SKM-1 (cell line): ENCODE results near the gene COG3.
A peak's percentile ranks its signal among the peaks of the same experiment; 100 is the strongest.

Source experiments
- DNase-seq: peaks from one replicate; lab custom pipeline; 2025; ENCODE audit not compliant: unreplicated experiment; lab: John Stamatoyannopoulos, UW

The COG3 gene

GRCh38 chr13:45503658-45504057, 38.9 kb downstream of the COG3 start:
- no peak for DNase-seq

GRCh38 chr13:45506811-45507210, 42.1 kb downstream of the COG3 start:
- DNase-seq, result no peak

- DNase-seq, result no peak
Measured at GRCh38 chr13:45508776-45509175, 44.0 kb downstream of the COG3 start.

DNA sequence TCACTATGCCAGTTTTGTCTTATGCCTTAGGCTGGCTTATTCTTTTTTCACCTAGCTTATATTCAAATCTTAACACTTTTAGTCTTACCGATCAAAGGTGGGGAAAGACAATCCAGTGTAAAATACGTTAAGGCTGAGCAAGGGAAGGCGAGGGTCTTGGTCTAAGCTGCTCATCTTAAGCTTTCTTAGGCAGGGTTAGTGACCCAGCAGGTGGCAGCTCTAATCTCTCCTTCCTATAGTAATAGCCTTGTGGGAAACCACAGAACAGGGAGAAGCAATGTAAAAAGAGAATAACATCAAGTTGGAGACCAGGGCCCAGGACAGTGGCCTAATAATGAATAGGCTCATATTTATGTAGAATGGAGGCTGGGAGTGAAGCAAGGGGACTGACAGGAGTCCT, 45.9 kb downstream of the COG3 start:
- no peak for DNase-seq

DNA sequence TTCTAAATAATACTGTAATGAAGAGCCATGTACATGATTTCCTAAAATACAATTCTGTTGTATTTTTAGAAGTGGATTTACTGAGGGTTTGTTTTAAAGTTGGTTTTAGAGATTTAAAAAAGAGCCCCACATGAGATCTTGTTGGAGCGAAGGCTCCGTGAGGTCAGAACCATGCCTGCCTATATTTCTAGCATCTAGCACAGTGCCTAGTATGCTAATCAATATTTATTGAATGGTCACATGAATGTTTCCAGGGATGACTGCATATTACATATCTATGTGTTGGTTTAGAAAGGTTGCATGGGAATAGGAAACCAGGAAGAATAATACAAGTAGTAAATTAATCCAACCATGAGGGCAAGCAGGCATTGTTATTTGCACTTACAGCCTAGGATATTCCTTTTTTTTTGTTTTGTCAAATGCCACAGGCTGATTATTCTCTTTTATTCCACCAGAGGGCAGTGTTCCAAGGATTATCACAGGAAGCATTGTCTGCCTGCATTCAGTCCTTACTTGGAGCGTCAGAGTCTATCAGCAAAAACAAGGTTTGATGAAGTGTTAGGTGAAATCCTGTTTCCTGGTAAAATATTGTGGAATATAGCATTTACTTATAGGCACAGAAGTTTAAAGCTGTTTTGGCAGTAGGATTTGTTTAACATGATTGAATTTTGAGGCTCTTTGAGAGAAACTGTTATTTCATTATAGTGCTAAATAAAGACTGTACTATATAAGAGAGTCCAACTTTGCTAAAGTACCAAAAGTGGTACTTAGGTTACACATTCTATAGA, 46.8 kb downstream of the COG3 start:
- peak; percentile 43 for DNase-seq

- DNase-seq, result no peak
Measured at GRCh38 chr13:45512098-45512496, 47.4 kb downstream of the COG3 start.

DNA sequence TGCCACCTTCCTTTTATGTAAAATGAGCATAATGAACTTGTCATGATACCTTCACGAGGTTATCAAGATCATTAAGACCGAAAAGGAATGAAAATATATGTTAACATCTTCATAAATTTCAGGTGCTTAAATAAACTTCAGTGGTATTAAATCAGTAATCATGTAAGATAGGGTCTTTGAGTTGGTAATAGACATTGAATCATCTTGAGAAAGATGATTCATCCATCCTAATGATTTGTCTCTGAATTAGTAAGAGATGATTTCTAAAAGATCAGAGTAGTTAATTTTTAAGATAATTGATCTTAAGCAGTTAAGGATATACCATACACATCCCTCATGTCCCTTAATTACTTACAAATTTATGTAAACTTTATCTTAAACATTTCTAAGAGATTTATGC, 52.0 kb downstream of the COG3 start:
- DNase-seq, result no peak

DNA sequence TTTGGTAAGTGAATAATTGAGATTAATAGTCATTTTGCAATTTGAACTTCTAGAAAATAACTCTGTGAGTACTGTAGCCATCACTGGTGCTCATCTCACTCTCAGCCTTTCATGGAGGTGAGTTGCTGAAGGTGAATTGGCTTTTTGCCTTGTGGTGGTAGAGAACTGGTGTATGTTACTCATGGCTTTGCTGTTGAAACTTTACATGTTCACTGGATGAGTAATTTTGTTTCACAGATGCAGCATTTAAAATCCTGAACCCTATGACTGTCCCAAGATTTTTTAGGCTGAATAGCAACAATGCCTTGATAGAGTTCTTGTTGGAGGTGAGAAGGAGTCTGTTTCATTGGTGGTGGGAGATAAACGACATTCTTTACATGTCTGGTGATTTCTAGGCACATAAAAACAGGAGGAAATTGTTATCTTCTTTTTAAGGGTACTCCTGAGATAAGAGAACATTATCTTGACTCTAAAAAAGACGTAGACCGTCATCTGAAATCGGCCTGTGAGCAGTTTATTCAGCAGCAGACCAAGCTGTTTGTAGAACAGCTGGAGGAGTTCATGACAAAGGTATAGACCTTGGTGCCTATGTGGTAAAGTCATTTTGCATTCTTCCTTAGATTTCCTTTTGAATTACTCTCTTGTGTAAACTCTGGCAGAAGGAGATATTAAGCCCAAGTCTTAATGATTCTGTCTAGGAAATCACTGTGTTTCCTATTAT, 53.9 kb downstream of the COG3 start:
- DNase-seq, result no peak

- DNase-seq, result no peak
Measured at GRCh38 chr13:45519493-45519892, 54.8 kb downstream of the COG3 start.

DNA sequence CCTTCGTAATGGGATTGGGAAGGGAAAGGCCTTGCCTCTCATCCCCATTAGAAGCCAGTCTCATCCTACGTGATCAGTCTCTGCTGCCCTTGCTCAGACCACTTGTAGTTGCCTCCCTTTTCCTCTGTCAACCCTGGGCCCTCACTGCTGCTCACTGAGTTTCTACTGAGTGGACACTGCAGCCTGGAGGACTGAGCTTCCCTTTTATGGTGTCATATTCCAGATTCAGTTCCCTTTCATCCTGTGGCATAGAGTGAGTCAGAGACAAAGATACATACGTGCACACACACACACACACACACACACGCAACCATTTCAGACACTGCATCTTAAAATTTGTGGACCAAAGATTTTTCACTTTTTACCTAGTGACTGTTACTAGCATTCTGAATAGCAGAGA, 56.6 kb downstream of the COG3 start:
- no peak for DNase-seq

DNA sequence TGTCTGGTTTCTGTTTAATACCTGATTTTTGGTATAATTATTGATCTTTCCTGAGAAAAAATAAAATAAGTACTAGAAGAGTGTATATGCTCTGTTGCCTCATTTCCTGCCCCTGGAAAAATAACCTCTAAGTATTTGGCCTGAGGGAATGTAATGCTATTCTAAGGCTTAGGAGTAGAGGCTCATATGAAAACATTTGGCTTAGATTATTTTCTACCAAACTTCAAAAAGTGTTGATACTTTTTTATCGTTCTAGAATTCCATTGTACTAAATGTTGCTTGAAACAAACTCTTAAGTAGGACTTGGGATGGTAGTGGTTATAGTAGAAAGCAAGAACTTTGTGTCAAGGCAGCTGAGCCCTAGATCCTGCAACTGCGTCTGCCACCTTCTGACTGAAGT, 57.8 kb downstream of the COG3 start:
- DNase-seq, result no peak

- DNase-seq, result no peak
Measured at GRCh38 chr13:45527699-45528462, 63.1 kb downstream of the COG3 start.

GRCh38 chr13:45529758-45530157, 65.0 kb downstream of the COG3 start:
- no peak for DNase-seq

GRCh38 chr13:45534604-45535003, 69.9 kb downstream of the COG3 start:
- DNase-seq, result no peak

DNA sequence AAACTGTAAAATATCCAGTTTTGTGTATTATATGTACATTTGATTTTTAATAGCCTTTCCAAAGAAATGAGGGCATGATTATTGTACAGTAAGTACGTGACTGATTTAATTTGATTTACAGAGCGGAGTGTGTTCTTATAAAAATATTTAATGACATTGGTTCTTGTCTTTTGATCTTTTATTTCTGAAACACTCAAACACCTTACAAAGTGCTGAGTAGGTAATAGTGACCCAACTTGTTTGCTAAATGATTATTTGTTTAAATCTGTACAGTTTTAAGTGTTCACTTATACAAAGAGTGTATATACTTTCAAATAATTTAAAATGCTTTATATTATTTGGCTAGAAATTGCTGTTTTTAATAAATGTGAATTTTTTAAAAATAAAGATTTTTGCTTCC, 71.5 kb downstream of the COG3 start:
- DNase-seq, result no peak

- no peak for DNase-seq
Measured at GRCh38 chr13:45537516-45537915, 72.8 kb downstream of the COG3 start.

DNA sequence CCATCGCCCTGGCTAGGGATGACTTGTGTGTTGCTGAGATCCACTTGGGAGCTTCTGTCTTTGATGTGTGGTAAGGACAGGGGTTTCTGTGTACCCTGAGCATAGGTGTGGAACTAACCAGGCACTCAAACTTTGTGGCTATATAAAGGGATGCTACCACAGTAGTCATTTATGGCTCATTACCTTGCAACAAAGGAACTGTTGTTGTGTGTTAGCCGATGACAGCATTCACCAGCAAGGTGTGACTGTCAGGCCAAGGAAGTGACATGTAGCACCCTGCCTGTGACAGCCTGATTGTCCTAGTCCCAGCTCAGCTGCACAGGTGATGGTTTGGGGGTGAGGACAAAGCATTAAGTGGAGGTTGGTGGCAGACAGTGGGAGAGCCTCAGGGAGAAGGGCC, 73.6 kb downstream of the COG3 start:
- DNase-seq, result no peak

DNA sequence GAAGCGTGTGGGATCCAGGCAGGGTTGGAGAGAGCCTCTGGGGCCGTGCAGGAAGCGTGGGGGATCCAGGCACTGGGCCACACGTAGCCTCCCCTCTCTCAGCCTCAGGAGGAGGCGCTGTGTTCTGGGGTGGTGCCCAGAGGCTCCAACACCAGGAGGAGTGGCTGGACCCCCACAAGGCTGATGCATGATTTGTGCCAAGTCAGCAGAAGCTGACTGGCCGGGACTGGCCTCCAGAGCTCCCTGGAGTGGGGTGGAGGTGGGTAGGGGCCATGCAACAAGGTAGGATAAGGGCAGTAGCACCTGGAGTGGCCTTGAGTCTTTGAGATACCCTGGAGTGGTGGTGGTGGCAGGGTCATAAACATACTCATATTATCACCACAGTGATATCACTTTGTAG, 75.5 kb downstream of the COG3 start:
- DNase-seq, result no peak

- DNase-seq, result no peak
Measured at GRCh38 chr13:45540864-45541263, 76.1 kb downstream of the COG3 start.

- no peak for DNase-seq
Measured at GRCh38 chr13:45541806-45542205, 77.1 kb downstream of the COG3 start.

DNA sequence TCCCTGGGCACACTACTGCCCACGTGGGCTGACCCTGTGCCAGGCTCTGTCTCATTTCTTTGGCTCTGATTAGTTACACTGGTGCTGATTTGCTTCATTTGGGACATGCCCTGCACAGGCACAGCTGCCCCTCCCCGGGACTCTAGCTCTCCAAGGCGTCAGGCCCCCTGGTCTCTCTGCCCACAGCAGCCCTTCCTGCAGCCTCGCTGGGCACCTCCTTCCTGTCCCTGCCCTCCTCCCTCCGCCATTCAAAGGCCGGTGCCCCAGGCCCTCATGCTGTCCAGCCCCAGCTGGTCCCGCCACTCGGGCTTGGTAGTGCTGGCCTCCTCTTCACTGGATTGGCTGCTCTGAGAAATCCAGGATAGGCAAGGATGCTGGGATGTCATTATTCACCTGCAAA, 77.7 kb downstream of the COG3 start:
- no peak for DNase-seq

DNA sequence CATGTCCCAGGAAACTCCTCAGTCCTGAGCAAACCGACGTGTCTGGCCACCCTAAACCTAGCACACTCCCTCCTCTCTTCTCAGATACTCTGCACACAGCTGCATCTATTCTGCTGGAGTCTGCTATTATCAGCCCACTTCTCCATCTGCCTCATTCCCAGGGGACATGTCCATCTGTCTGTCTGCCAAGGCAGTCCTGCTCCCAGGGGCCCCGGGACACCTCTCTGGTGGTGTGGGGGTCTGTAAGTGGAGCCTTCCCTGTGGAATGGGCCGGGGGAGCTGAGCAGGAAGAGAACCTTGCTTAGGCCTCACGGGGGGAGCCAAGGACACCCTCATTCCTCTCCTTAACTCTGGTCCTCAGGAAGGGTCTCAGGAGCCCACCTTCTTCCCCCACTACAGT, 78.1 kb downstream of the COG3 start:
- DNase-seq, result no peak
